Measurements from ENCODE around the gene ITGAL. TPM values are rescaled to one million over a fixed set of nuclear protein-coding genes. Genes with fewer than 3 reads are reported as not detected.
"Not testable (repeated sequence)": the region's sequence is repeated elsewhere in the genome, so short reads cannot be mapped to it uniquely, and the experiment has no call there.

The ITGAL gene
- total RNA-seq, 2 donors from 2014 or later, result 322 to 338 TPM

DNA sequence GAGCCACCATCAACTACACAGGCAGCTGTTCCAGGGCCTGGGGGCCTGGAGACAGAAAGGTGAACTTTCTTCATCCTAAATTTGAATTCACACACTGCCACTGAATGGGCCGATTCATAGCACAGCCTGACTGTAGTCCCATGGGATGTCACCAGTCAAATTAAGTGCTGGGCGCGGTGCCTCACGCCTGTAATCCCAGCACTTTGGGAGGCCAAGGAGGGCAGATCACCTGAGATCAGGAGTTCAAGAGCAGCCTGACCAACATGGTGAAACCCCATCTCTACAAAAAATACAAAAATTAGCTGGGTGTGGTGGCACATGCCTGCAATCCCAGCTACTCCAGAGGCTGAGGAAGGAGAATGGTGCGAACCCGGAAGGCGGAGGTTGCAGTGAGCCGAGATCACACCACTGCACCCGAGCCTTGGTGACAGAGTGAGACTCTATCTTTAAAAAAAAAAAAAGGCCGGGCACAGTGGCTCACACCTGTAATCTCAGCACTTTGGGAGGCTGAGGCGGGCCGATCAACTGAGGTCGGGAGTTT, 67.5 kb downstream of the ITGAL start:
- not testable (repeated sequence) for H3K36me3 Mint-ChIP-seq (ENCODE audit: low read depth); H3K4me3 Mint-ChIP-seq; H3K27me3 Mint-ChIP-seq; ATAC-seq; DNase-seq; H3K9me3 ChIP-seq (ENCODE audit: control insufficient read depth, low read length, poor library complexity, severe bottlenecking); H3K27ac Mint-ChIP-seq
- peaks cover 15% of the 10 kb centered on the region for H3K4me1 Mint-ChIP-seq

DNA sequence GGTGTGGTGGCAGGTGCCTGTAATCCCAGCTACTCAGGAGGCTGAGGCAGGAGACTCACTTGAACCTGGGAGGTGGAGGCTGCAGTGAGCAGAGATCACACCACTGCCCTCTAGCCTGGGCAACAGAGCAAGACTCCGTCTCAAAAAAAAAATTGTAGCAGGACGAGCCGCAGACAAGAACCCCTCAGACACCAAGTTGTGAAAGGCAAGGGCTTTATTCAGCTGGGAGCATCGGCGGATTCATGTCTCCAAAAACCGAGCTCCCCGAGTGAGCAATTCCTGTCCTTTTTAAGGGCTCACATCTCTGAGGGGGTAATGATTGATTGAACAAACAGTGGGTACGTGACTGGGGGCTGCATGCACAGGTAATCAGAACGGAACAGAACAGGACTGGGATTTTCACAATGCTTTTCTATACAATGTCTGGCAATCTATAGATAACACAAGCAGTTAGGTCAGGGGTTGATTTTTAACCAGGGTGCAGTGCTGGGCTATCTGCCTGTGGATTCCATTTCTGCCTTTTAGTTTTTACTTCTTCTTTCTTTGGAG, 68.4 kb downstream of the ITGAL start:
- not testable (repeated sequence) for DNase-seq; ATAC-seq; H3K4me3 Mint-ChIP-seq; H3K27ac Mint-ChIP-seq; H3K9me3 ChIP-seq (ENCODE audit: control insufficient read depth, low read length, poor library complexity, severe bottlenecking); H3K36me3 Mint-ChIP-seq (ENCODE audit: low read depth); H3K27me3 Mint-ChIP-seq
- peaks cover 10% of the 10 kb centered on the region for H3K4me1 Mint-ChIP-seq

DNA sequence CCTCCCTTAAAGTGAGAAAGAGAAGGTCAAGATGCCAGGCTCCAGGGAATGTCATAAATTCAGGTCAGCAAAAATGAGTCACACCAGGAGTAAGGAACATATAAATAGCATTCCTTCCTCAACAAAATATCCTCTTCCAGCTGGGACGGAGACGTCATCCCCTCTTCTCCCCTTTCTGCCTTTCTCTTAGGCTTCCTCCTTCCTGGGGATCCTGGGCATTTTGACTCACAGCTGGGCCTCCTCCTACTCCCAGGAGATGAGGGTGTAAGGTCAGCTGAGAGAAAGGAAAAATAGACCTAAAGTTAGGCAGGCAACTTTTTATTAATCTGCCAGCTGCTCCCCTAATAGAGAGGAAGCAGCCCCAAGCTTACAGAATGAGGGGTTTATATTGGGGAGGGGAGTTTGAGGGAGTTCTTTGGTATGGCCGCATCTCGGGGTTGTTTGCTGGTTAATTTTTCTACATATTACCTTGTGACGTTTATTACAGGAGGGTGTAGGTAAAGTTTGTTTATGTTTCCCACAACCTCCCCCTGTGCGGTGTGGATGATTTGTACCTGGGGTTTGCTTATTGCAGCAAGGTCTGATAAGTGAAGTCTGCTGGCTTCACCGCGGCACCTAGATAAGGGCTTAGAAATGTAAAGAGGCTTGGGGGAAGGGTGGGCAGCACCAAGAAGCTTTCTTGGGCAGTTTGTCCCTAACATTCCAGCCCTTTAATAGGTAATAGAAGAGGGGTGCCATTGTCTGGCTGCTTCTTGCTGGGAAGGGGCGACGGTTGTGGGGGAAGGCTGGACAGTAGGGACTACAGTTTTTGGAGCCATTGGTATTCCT, 69.2 kb downstream of the ITGAL start:
- Mint-ChIP-seq H3K4me1 (peaks cover 13% of the 10 kb centered on the region), H3K4me3 (no peak overlapping the region), H3K36me3 (ENCODE audit: low read depth) (no peaks in the 10 kb centered on the region), H3K27me3 (no peaks in the 10 kb centered on the region), H3K27ac (no peak overlapping the region)
- no peak for DNase-seq
- ATAC-seq, result no peak
- H3K9me3 ChIP-seq (ENCODE audit: control insufficient read depth, low read length, poor library complexity, severe bottlenecking), result no peaks in the 10 kb centered on the region

DNA sequence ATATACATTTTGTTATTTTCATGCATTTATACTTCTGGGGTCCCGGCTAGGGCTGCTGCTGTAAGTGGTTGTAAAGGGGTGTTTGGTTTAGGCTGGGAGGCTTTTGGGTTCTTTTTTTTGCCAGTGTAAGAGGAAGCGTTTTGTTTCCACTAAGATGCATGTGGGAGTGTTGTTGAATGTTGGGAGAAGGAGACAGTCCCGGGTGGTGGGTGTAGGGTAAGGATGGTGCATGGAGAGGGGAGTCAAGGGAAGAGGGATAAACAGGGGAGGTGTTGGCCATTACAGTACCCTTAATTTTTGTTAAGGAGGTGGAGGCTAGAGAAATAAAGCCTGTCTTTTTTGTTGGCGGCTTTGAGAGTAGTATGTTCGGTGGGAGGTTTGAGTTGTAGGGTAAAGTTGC, 70.5 kb downstream of the ITGAL start:
- H3K27ac Mint-ChIP-seq, result no peak overlapping the region
- H3K9me3 ChIP-seq (ENCODE audit: control insufficient read depth, low read length, poor library complexity, severe bottlenecking), result no peaks in the 10 kb centered on the region
- ATAC-seq (no peak), DNase-seq (no peak)
- H3K4me3 Mint-ChIP-seq, result no peak overlapping the region
- peaks cover 15% of the 10 kb centered on the region for H3K4me1 Mint-ChIP-seq
- no peaks in the 10 kb centered on the region for H3K27me3 Mint-ChIP-seq
- H3K36me3 Mint-ChIP-seq (ENCODE audit: low read depth), result no peaks in the 10 kb centered on the region

DNA sequence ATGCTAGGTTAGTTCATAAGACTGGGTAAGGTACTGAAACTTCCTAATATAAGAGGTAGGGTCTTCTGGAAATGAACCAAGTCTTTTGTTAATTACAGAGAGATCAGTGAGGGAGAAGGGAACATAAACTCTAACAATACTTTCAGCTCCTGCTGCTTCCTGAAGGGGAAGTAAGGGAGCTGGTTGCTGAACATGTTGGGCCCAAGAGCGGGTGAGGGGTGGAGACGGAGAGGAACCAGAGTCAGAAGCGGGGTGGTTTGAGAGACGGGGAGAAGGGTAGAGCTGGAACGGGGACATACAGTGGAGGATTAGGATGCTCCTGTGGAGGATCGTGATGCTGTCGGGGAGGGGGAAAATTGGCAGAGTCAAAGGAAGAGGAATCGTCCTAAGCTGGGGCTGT, 73.6 kb downstream of the ITGAL start:
- no peak for ATAC-seq
- H3K4me1 Mint-ChIP-seq, result peaks cover 25% of the 10 kb centered on the region
- no peaks in the 10 kb centered on the region for H3K9me3 ChIP-seq (ENCODE audit: control insufficient read depth, low read length, poor library complexity, severe bottlenecking)
- H3K27ac Mint-ChIP-seq, result no peak overlapping the region
- no peak for DNase-seq
- no peaks in the 10 kb centered on the region for H3K27me3 Mint-ChIP-seq
- H3K36me3 Mint-ChIP-seq (ENCODE audit: low read depth), result no peaks in the 10 kb centered on the region
- peak overlapping the region; percentile 57 for H3K4me3 Mint-ChIP-seq

DNA sequence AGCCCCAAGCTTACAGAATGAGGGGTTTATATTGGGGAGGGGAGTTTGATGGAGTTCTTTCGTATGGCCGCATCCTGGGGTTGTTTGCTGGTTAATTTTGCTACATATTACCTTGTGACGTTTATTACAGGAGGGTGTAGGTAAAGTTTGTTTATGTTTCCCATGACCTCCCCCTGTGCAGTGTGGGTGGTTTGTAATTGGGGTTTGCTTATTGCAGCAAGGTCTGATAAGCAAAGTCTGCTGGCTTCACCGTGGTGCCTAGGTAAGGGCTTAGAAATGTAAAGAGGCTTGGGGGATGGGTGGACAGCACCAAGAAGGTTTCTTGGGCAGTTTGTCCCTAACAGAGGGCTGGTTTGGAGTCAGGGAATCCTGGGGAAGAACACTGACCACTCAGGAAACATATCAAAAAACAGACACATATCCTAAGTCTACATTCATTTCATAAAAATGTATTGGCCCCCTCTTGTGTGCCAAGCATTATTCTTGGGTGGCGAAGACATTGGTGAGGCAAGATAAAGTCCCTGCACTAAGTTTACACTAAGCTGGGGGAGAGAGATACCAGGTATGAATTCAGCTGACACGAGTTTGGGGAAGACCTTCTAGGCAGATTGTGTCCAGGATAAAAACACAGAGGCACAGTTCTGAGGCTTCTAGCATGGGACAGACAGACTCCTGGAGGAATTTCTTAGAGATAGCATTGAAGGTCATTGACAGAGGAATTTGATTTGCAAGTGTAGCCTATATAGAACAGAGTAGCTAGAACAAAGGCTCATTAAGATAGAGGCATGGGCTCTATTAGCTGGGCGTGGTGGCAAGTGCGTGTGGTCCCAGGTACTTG, 76.1 kb downstream of the ITGAL start:
- Mint-ChIP-seq H3K27me3 (no peaks in the 10 kb centered on the region), H3K4me1 (peaks cover 43% of the 10 kb centered on the region), H3K4me3 (no peak overlapping the region), H3K27ac (peak overlapping the region; percentile 84), H3K36me3 (ENCODE audit: low read depth) (no peaks in the 10 kb centered on the region)
- DNase-seq (no peak), ATAC-seq (no peak)
- no peaks in the 10 kb centered on the region for H3K9me3 ChIP-seq (ENCODE audit: control insufficient read depth, low read length, poor library complexity, severe bottlenecking)

DNA sequence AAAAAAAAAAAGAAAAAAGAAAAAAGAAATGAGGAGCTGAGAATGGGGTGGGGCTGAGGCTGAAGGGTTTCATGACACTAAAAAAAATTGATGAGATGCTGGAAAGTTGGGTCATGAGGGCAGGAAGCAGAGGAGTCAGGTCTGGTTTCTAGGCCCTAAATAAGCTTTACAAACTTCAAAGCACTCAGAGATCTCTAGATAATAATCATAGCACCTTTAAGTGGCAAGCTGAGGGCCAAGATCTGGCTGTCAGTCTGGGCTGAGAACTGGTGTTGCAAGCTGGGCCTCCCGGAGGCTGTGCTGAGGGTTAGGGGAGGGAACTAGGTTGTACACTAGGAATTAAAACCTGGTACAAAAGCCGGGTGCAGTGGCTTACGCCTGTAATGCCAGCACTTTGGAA, 79.2 kb downstream of the ITGAL start:
- Mint-ChIP-seq H3K36me3 (ENCODE audit: low read depth) (no peaks in the 10 kb centered on the region), H3K4me1 (peaks cover 44% of the 10 kb centered on the region)
- no peaks in the 10 kb centered on the region for H3K9me3 ChIP-seq (ENCODE audit: control insufficient read depth, low read length, poor library complexity, severe bottlenecking)

DNA sequence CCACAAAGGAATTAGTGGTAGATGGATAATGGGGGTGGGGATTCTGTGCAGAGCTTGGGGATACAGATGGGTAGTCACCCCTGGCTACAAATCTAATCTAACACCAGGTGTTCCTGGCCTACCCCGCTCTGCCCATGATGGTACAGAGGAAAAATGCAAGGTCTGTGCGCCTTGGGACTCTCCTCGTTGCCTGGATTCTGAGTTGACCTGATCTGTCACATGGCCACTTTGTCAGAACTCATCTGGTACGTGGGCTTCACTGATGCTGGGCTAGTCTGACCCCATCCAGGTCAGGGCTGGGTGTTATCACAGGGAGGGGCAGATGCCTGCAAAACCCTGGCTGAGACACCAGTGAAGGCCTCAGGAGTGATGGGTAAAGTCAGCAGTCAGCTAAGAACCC, 80.4 kb downstream of the ITGAL start:
- DNase-seq (no peak), ATAC-seq (no peak)
- Mint-ChIP-seq H3K27ac (peak overlapping the region; percentile 90), H3K36me3 (ENCODE audit: low read depth) (no peaks in the 10 kb centered on the region), H3K4me1 (peaks cover 39% of the 10 kb centered on the region), H3K4me3 (peak overlapping the region; percentile 63), H3K27me3 (no peaks in the 10 kb centered on the region)
- H3K9me3 ChIP-seq (ENCODE audit: control insufficient read depth, low read length, poor library complexity, severe bottlenecking), result no peaks in the 10 kb centered on the region

More for the DNA sequence above, 79.2 kb downstream of the ITGAL start:
- DNase-seq, result peak; percentile 44 to 66 (median 44)
- H3K4me3 Mint-ChIP-seq, result peak overlapping the region; percentile 80
- peak; percentile 90 for ATAC-seq
- H3K27me3 Mint-ChIP-seq, result no peaks in the 10 kb centered on the region
- H3K27ac Mint-ChIP-seq, result peak overlapping the region; percentile 90

- DNase-seq, result no peak
- no peak for ATAC-seq
- Mint-ChIP-seq H3K27ac (peak overlapping the region; percentile 90), H3K4me3 (peak overlapping the region; percentile 63), H3K4me1 (peaks cover 40% of the 10 kb centered on the region), H3K27me3 (no peaks in the 10 kb centered on the region), H3K36me3 (ENCODE audit: low read depth) (no peaks in the 10 kb centered on the region)
- no peaks in the 10 kb centered on the region for H3K9me3 ChIP-seq (ENCODE audit: control insufficient read depth, low read length, poor library complexity, severe bottlenecking)
Observed at GRCh38 chr16:30553393-30553899, 80.9 kb downstream of the ITGAL start.

- Mint-ChIP-seq H3K4me3 (peak overlapping the region; percentile 59), H3K27me3 (no peaks in the 10 kb centered on the region), H3K4me1 (peaks cover 36% of the 10 kb centered on the region), H3K27ac (peak overlapping the region; percentile 90), H3K36me3 (ENCODE audit: low read depth) (no peaks in the 10 kb centered on the region)
- H3K9me3 ChIP-seq (ENCODE audit: control insufficient read depth, low read length, poor library complexity, severe bottlenecking), result no peaks in the 10 kb centered on the region
- no peak for DNase-seq
- ATAC-seq, result no peak
Observed at GRCh38 chr16:30554557-30555314, 82.2 kb downstream of the ITGAL start.

- H3K9me3 ChIP-seq (ENCODE audit: control insufficient read depth, low read length, poor library complexity, severe bottlenecking), result no peaks in the 10 kb centered on the region
- Mint-ChIP-seq H3K4me1 (peaks cover 36% of the 10 kb centered on the region), H3K36me3 (ENCODE audit: low read depth) (no peaks in the 10 kb centered on the region), H3K27me3 (no peaks in the 10 kb centered on the region), H3K27ac (peak overlapping the region; percentile 94), H3K4me3 (peak overlapping the region; percentile 90)
- DNase-seq, result no peak
- no peak for ATAC-seq
Observed at GRCh38 chr16:30555315-30556124, 83.0 kb downstream of the ITGAL start.

- no peaks in the 10 kb centered on the region for H3K27me3 Mint-ChIP-seq
- H3K27ac Mint-ChIP-seq, result peak overlapping the region; percentile 94
- H3K36me3 Mint-ChIP-seq (ENCODE audit: low read depth), result no peaks in the 10 kb centered on the region
- peak overlapping the region; percentile 90 for H3K4me3 Mint-ChIP-seq
- no peaks in the 10 kb centered on the region for H3K9me3 ChIP-seq (ENCODE audit: control insufficient read depth, low read length, poor library complexity, severe bottlenecking)
- ATAC-seq (no peak), DNase-seq (no peak)
- peaks cover 39% of the 10 kb centered on the region for H3K4me1 Mint-ChIP-seq
Observed at GRCh38 chr16:30556125-30556473, 83.6 kb downstream of the ITGAL start.
